Sigmoid colon (tissue), 7 donors: ENCODE data around the gene SRC. TPM values are rescaled to one million over a fixed set of nuclear protein-coding genes. Genes with fewer than 3 reads are reported as not detected.

Source experiments
- DNase-seq: peaks from one replicate; pipeline ENCODE4 v3.0.0-alpha.2; 2019
- H3K27ac ChIP-seq, 4 donors: fragments of 200-600 bp; sonication (generic); one replicate each; pipeline ENCODE4 v1.5.1; 2016 to 2019; ENCODE audit warnings: mild to moderate bottlenecking in 1 of 4
- H3K27me3 ChIP-seq, 3 donors: fragments of 200-600 bp; sonication (generic); one replicate each; pipeline ENCODE4 v1.5.1; 2019; ENCODE audit warnings: mild to moderate bottlenecking in 1 of 3
- H3K36me3 ChIP-seq, 4 donors: fragments of 200-600 bp; sonication (generic); one replicate each; pipeline ENCODE4 v1.5.1; 2016 to 2019
- H3K4me1 ChIP-seq, 4 donors: fragments of 200-600 bp; sonication (generic); one replicate each; pipeline ENCODE4 v1.5.1; 2017 to 2019
- H3K4me3 ChIP-seq, 4 donors: fragments of 200-600 bp; sonication (generic); one replicate each; pipeline ENCODE4 v1.5.1; 2017 to 2019; ENCODE audit warnings: mild to moderate bottlenecking in 2 of 4, moderate library complexity in 1 of 4
- H3K9me3 ChIP-seq, 4 donors: fragments of 200-600 bp in 3 of 4; sonication (generic) in 3 of 4; one replicate each; pipeline versions ENCODE4 v1.5.1 to v1.6.1; 2013 to 2019
- CTCF ChIP-seq, 4 experiments: fragments of 450-650 bp in 3 of 4; fragments of 200-600 bp in 1 of 4; IDR thresholded peaks; one replicate each; pipeline ENCODE4 v1.5.1; 2016 to 2019; ENCODE audit warnings: antibody characterized with exemption in 4 of 4, mild to moderate bottlenecking in 3 of 4, moderate library complexity in 2 of 4
- EP300 ChIP-seq, 4 donors: sonication (generic); formaldehyde crosslinking; IDR thresholded peaks; one replicate each; pipeline ENCODE4 v1.6.1; 2017; ENCODE audit warnings: antibody characterized with exemption in 4 of 4
- POLR2A ChIP-seq, 2 donors: fragments of 450-650 bp; IDR thresholded peaks; one replicate each; pipeline ENCODE4 v1.6.1; 2016; ENCODE audit warnings: antibody characterized with exemption in 2 of 2, mild to moderate bottlenecking in 2 of 2, moderate library complexity in 2 of 2
- POLR2AphosphoS5 ChIP-seq, 4 donors: sonication (generic); formaldehyde crosslinking; IDR thresholded peaks; one replicate each; pipeline ENCODE4 v1.6.1; 2017; ENCODE audit warnings: antibody characterized with exemption in 4 of 4
- WGBS, 2 donors: extraction: QIAGEN DNeasy Blood & Tissue Kit; methylation state at CpG; one replicate each; pipeline ENCODE4 v1.1.7; 2013; 5-methylcytosine and 5-hydroxymethylcytosine counted together
- intact Hi-C: fragments of 100-400 bp; cut with DNase I; formaldehyde crosslinking; loops from one replicate; pipeline ENCODE4 v1.15.1; 2023
- polyA plus RNA-seq, 3 donors: library from polyadenylated mRNA; stranded (reverse); fragments of 200-250 nt; gene quantifications; one replicate each; pipeline ENCODE4 v1.2.3, GENCODE V29; 2013
- total RNA-seq, 4 donors: library from RNA; depleted of rRNA; stranded (reverse); fragments of >200 nt; gene quantifications; one replicate each; pipeline ENCODE4 v1.1.0, GENCODE V29; 2016
- donor health status: healthy with polysubstance abuse.
- donor health status: Bipolar disorder and iron deficiency.
- donor health status: healthy.

SRC gene
- total and polyA plus RNA-seq, 7 donors, result 28.1 to 91.8 (median 52.3) TPM

- Histone ChIP-seq H3K9me3 (no peaks in the 10 kb centered on the region), H3K4me3 (no peak overlapping the region), H3K36me3 (peaks cover 0 to 19% (median 2%) of the 10 kb centered on the region in 4 donors), H3K4me1 (peaks cover 0 to 76% (median 61%) of the 10 kb centered on the region in 4 donors), H3K27me3 (no peaks in the 10 kb centered on the region), H3K27ac (peak overlapping the region in 3 of 4 donors; percentile 47 to 94 (median 92))
- WGBS, 2 donors, result 77 to 94% methylated on average over 7 of the region's 7 CpGs
- intact Hi-C loops, result no loop called here
- DNase-seq, result peak; percentile 43
- TF ChIP-seq POLR2A (IDR thresholded peaks at IDR 0.05) (no peak), CTCF (IDR thresholded peaks at IDR 0.05) (no peak), POLR2AphosphoS5 (IDR thresholded peaks at IDR 0.05) (no peak), EP300 (IDR thresholded peaks at IDR 0.05) (no peak)
These were observed 3.0 kb downstream of the SRC start for GRCh38 chr20:37348792-37349516.

GRCh38 chr20:37349517-37350491 is 3.9 kb downstream of the SRC start:
- no peak overlapping the region for H3K4me3 ChIP-seq
- no peaks in the 10 kb centered on the region for H3K27me3 ChIP-seq
- TF ChIP-seq POLR2AphosphoS5 (IDR thresholded peaks at IDR 0.05), result no peak
- 82 to 87% methylated on average over 16 of the region's 16 CpGs for WGBS, 2 donors
- intact Hi-C loops, result loop anchor here (2.0 kb wide), 1 partner anchor 33 kb away; no protein-coding TSS in a partner anchor
- no peaks in the 10 kb centered on the region for H3K9me3 ChIP-seq
- peak overlapping the region in 3 of 4 donors; percentile 47 to 94 (median 92) for H3K27ac ChIP-seq
- H3K36me3 ChIP-seq, result peaks cover 0 to 19% (median 2%) of the 10 kb centered on the region in 4 donors
- peaks cover 0 to 85% (median 70%) of the 10 kb centered on the region in 4 donors for H3K4me1 ChIP-seq
- DNase-seq, result peak; percentile 65

- H3K36me3 ChIP-seq, result peaks cover 0 to 19% (median 2%) of the 10 kb centered on the region in 4 donors
- no peaks in the 10 kb centered on the region for H3K27me3 ChIP-seq
- peaks cover 0 to 88% (median 73%) of the 10 kb centered on the region in 4 donors for H3K4me1 ChIP-seq
- H3K9me3 ChIP-seq, result no peaks in the 10 kb centered on the region
- intact Hi-C loops, result loop anchor here (2.0 kb wide), 1 partner anchor 32 kb away; no protein-coding TSS in a partner anchor
- 82 to 93% methylated on average over 7 of the region's 7 CpGs for WGBS, 2 donors
- DNase-seq, result peak; percentile 28
- H3K4me3 ChIP-seq, result no peak overlapping the region
- peak overlapping the region in 3 of 4 donors; percentile 27 to 94 (median 92) for H3K27ac ChIP-seq
- TF ChIP-seq CTCF (IDR thresholded peaks at IDR 0.05) (no peak), POLR2AphosphoS5 (IDR thresholded peaks at IDR 0.05) (no peak), EP300 (IDR thresholded peaks at IDR 0.05) (no peak), POLR2A (IDR thresholded peaks at IDR 0.05) (no peak)
These were observed 5.0 kb downstream of the SRC start for GRCh38 chr20:37350649-37351574.

- Histone ChIP-seq H3K27me3 (no peaks in the 10 kb centered on the region), H3K27ac (peak overlapping the region in 1 of 4 donors; percentile 4), H3K4me1 (peaks cover 0 to 91% (median 78%) of the 10 kb centered on the region in 4 donors), H3K9me3 (no peaks in the 10 kb centered on the region), H3K36me3 (peaks cover 0 to 19% (median 2%) of the 10 kb centered on the region in 4 donors), H3K4me3 (no peak overlapping the region)
- TF ChIP-seq CTCF (IDR thresholded peaks at IDR 0.05) (no peak), EP300 (IDR thresholded peaks at IDR 0.05) (no peak), POLR2A (IDR thresholded peaks at IDR 0.05) (no peak), POLR2AphosphoS5 (IDR thresholded peaks at IDR 0.05) (no peak)
- intact Hi-C loops, result loop anchor here (2.0 kb wide), 1 partner anchor 31 kb away; no protein-coding TSS in a partner anchor
- WGBS, 2 donors, result 75 to 90% methylated on average over 12 of the region's 12 CpGs
- DNase-seq, result peak; percentile 57
These were observed 6.0 kb downstream of the SRC start for GRCh38 chr20:37351689-37352607.
